PFSK-1 (cell line): ENCODE results near the gene KCTD16.

Experiments used
- POLR2AphosphoS5 ChIP-seq: IDR thresholded peaks from 2 replicates; pipeline ENCODE4 v1.6.1; 2012; ENCODE audit warnings: low read depth, mild to moderate bottlenecking, control low read depth, low read length, moderate library complexity
- TAF1 ChIP-seq: IDR thresholded peaks from 2 replicates; pipeline ENCODE4 v1.6.1; 2012; ENCODE audit warnings: low read length, control low read depth, borderline replicate concordance; ENCODE audit not compliant: insufficient read depth
- TF ChIP-seq, protein P1 (sequence below), 2 experiments: IDR thresholded peaks; 2 replicates each; pipeline versions ENCODE4 v1.6.1 to v1.8.0; 2011 to 2012; ENCODE audit warnings: low read depth in 2 of 2, low read length in 2 of 2, control low read depth in 1 of 2, inconsistent platforms in 1 of 2, mild to moderate bottlenecking in 1 of 2, moderate library complexity in 1 of 2; ENCODE audit not compliant: insufficient read depth in 1 of 2

DNA sequence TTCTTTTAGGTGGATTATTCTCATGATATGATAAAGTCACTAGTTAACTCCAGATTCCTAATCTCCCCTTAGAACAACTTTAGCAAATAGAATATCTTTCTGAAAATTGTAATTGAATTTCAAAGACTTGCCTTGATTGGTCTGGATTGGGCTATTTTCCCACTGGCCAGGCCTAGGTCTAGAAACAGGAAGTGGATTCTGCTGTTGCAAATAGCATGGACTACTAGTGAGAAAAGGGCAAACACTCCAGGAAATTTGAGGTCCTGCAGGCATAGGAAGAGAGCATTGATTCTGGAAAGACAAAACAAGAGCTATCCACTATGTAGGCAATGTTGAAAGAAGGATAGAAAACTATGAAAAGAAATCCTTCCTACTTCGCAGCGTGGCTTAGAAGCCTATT, 113.4 kb downstream of the KCTD16 start:
- TF ChIP-seq POLR2AphosphoS5, result no peak
- no peak for TF ChIP-seq TAF1
- TF ChIP-seq, protein P1, sequence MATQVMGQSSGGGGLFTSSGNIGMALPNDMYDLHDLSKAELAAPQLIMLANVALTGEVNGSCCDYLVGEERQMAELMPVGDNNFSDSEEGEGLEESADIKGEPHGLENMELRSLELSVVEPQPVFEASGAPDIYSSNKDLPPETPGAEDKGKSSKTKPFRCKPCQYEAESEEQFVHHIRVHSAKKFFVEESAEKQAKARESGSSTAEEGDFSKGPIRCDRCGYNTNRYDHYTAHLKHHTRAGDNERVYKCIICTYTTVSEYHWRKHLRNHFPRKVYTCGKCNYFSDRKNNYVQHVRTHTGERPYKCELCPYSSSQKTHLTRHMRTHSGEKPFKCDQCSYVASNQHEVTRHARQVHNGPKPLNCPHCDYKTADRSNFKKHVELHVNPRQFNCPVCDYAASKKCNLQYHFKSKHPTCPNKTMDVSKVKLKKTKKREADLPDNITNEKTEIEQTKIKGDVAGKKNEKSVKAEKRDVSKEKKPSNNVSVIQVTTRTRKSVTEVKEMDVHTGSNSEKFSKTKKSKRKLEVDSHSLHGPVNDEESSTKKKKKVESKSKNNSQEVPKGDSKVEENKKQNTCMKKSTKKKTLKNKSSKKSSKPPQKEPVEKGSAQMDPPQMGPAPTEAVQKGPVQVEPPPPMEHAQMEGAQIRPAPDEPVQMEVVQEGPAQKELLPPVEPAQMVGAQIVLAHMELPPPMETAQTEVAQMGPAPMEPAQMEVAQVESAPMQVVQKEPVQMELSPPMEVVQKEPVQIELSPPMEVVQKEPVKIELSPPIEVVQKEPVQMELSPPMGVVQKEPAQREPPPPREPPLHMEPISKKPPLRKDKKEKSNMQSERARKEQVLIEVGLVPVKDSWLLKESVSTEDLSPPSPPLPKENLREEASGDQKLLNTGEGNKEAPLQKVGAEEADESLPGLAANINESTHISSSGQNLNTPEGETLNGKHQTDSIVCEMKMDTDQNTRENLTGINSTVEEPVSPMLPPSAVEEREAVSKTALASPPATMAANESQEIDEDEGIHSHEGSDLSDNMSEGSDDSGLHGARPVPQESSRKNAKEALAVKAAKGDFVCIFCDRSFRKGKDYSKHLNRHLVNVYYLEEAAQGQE (IDR thresholded peaks at IDR 0.05; ENCODE audit: insufficient read depth in 1 of 2, low read depth in 2 of 2, low read length in 2 of 2), result no peak
